Esophagus mucosa (tissue), 1 donor: ENCODE data around the gene FRK. TPM values are rescaled to one million over a fixed set of nuclear protein-coding genes. Genes with fewer than 3 reads are reported as not detected.
"Not testable (repeated sequence)": the region's sequence is repeated elsewhere in the genome, so short reads cannot be mapped to it uniquely, and the experiment has no call there.

ENCODE experiments used
- ATAC-seq: fragments of 200-7000 bp; cut with Tn5 transposase; one replicate; pipeline ENCODE4 v1.9.1; 2020
- total RNA-seq: library from RNA; stranded (reverse); gene quantifications from one replicate; pipeline ENCODE4 v1.2.4, GENCODE V29; 2023
- donor health status: DM: yes; HTN: yes; CAD: no.

FRK gene
- total RNA-seq, 1 donor from 2014 or later, result 7.8 TPM

DNA sequence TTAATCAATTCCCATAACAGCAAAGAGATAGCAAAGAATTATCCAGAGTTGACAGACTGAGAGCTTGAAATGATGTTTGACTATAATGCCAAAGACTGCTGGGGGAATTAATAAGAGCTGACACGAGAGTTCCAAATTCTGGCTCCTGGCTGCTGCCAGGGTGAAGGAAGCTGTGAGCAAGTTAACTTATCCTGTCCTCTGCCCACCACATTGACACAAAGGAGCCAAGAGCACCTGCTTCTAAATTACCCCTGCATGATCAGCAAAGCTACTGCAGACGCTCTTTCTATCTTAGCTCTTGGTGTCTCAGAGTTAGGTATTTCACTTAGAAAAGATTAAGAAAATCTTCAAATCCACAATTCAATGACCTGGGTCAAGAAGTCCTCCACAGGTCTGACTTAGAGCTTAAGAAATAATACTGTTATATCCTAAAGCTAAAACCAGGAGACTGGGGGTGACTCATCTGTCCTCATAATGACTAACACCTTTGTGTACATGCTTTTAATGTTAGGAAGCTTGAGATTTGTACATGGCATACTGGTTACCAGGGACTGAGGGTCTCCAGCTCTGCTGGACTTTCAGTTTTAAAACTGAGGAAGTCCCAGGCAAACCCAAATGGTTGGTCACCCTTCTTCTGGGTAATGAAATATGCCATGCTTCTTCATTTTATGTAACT is 13.2 kb upstream of the FRK start:
- peak; percentile 64 for ATAC-seq

DNA sequence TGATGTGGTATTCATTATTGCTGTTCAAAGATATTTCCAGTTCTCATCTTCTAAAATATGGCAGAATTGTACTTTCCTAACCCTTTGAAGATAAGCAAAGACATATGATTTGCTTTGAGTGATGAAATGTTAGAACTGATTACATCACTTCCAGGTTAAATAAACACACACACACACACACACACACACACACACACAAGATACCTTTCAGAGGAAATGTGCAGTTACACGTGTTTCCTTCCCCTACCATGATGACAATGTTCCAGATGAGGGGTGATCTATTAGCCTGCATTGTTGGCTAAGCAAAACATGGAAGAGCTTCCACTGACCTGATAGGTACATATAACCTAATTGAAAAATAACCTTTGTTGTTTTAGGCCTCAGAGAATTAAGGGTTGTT is 11.7 kb upstream of the FRK start:
- no peak for ATAC-seq

DNA sequence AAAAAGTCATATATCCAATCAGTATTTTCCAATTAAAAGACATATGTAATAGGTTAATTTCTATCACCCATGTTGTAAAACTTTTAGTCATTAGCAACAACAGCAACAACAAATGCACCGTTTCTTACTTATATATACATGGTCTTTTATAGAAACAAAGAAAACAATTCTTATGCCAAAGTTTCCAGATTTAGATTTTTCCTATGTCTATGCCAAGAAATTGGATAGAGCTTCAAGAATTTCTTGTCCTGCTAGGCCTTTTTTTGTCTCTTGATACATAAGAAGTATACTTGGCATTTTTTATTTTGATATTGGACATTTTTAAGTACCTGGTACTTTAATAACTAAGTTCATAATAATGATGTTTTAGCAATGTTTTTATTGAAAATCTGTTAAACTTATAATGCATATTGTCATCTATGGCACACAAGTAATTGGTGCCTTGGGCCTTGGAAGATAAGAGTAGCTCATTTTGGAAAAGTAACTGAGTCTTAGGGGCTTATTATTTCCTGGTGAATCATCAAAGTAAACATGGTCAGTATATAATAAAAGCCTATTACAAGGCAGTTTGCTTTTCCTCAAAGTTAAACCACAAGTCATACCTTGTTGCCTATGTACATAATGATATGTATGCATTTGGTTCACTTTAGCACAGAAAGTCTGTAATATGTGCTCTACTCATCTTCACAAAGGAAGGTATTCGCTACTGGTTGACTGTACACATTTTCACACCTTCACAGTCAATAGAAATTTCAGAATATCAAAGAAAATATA is 10.1 kb upstream of the FRK start:
- ATAC-seq, result no peak

DNA sequence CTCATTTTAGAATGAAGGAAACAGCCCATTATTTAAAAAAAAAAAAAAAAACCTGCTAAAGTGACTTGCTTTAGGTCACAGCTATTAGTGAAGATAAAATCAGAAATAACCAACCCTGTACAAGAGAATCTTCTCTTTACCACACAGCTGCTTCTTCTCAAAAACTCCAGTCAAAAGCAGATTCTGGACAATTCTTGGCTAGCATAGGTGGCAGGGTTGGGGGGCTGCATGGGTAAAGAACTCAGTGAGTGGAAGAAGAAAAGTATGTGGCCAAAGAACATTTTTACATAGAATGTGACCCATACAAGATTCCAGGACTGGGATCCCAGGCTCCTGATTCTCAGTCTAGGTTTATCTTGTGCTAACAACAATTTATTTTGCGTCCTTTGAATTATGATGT is 9.4 kb upstream of the FRK start:
- no peak for ATAC-seq

DNA sequence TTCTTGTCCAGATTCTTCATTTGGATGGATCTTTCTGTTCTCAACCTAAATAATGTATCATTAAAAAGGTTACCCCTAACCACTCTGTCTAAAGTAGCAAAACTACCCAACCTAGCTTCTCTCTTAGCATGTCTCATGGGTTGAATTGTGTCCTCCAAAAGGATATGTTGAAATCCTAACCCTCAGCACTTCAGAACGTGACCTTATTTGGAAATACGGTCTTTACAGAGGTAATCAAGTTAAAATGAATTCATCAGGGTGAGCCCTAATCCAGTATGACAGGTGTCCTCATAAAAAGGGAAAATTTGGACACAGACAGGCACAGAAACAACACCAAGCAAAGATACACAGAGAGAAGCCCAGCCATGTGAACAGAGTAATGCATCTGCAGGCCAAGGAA is 6.1 kb upstream of the FRK start:
- no peak for ATAC-seq

DNA sequence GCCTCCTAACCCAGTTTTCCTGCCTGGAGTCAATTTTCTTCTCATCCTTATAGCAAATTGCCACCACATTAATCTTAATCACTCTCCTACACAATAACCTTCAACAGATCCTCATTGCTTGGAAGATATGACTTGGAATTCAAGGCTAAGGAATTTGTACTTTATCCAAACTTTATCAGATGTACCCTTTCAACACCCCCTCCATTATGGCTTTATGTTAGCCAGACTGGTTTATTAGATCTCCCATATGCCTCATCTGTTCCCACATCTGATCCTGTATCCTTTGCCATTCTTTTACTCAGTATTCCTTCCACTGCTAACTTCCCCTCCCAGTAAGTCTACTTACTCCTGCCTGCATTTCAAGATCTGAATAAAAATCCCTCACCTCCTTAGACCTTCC is 4.0 kb upstream of the FRK start:
- ATAC-seq, result no peak

DNA sequence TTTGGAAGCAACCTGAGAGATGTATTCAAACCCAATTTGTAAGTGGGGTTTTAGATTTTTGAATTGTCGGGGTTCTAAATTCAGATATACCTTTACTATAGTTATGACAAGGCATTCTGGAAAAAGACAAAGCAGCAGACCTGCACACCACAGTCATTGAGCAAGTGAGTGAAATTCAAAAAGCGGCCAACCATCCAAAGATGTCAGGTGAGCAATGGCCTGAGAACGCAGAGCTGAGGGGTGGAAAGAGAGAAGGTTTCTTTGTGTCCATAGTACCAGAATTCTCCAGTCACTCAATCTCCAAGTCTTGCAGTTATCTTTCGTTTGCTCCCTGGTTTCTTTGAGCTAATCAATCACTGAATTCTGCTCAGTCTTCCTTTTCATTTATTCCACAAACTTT is 1.8 kb upstream of the FRK start:
- no peak for ATAC-seq

DNA sequence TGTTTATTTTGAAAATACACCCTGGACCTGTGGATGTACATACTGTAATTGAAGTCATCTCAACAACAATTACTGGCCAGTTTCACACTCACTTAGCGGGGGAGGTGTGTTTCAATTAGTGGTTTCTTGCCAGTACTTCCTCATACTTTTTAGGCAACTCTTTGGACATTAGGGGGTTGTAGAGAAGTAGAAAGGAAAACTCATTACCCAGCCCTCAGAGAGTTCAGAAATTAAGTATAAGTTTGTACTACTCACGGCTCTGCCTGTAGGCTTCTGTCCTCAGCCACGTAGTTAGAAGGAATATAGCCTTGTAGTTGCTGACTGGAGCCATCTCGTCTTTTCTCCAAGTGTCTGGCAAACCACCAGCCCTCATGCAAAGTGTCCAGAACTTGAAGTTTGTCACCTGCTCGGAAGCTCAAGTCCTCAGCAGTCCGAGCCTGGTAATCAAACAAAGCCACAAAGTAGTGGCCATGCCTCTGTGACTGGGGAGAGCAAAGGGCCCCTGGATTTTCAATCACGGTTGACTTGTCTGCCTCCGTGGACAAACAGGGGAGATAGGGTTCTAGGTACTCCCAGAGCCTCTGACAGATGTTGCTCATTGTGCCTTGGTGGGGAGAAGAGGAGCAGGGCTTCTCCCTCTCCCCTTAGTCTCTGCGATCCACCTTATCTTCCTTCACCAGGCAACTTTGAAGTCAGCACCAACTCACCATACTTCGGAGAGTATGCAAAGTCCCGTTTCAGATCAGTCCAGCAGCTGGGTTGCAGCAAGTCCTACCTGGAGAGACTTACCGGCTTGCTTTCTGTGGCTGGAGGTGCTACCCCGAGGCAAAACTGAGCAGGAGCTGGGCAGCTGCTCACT is 749 bp downstream of the FRK start:
- peak; percentile 38 for ATAC-seq

DNA sequence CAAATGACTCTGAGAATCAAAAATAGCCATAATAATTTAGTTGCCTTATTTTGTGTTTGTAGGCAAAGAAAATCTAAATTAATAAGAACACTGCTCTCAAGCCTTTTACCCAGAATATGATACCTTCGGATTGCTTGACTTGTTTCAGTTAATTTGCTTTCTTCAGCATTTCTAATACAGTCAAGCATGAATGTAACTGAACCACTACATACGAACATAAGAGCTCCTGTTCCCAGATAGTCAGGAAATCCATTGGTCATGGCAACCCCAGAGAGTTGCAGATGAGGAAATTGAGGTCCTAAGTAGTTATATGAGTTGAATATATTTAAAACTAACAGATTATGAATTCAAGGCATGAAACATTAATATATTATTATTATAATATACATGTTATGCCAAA is 2.9 kb downstream of the FRK start:
- ATAC-seq, result no peak

DNA sequence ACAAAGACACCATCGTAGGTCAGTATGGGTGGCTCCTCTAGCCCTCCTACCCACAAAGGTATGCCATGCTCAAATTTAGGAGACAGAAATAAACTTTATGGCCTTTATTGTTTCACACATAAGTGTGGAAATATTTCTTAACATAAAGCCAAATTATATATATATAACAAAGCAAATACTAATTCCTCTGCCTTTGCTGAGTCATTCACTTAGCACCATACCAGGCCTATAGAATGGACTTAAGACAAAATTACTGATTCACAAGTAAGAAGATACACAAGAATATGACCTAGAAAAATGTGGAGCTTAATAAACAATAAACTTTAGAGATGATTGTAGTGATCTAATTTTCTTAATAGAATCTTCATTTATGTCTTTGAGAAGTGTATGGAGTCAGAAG is 5.2 kb downstream of the FRK start:
- peak; percentile 48 for ATAC-seq

DNA sequence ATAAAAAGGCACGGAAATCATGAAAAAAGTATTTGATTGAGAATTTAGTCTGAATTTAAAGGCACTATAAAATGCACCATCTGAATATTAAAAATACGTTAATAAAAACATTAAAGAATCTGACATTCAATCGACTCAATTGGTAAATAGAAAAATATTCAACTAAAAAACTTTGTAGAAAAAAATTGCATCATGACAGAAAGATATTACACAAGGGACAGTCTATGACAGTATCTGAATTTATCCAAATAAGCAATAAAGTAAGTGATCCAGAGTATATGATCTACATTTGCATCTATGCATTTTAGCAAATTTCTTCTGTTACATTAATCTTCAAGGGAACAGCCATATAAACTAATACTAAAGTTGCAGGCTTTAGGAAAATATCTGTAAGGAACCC is 9.4 kb downstream of the FRK start:
- ATAC-seq, result no peak

DNA sequence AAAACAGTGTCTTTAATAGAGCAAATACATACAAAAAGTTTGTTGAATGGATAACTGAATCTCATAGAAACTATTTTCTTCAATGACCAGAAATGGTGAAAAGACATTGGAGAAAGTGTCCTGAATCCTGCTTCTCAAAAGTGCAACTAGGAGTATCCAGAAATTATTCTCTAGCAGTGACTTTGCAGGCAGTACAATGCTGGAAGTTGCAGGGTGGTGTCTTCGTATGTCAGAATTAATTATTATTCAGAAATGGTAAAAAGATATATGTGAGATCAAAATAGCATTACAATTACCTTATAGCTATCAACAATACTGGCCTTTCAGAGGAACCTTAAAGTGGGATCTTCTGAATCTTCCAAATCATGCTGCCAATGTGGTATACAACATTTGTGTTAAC is 10.0 kb downstream of the FRK start:
- no peak for ATAC-seq

DNA sequence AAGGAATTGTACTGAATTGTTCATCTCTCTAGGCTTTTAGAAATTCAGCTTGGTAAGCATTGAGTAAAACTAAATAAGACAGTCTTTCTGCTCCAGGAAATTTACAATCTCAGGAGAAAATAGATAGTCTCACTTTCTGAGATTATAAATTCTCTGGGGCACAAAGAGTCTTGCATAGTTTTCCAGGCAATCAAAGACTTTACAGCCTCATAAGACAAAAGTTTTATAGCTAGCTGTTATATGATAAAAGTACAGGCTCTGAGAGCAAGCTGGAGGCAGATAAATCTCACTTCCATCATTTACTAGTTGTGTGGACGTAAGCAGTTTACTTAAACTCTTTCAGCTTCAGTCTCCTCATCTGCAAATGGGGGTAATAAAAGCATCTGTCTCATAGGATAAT is 11.4 kb downstream of the FRK start:
- no peak for ATAC-seq

DNA sequence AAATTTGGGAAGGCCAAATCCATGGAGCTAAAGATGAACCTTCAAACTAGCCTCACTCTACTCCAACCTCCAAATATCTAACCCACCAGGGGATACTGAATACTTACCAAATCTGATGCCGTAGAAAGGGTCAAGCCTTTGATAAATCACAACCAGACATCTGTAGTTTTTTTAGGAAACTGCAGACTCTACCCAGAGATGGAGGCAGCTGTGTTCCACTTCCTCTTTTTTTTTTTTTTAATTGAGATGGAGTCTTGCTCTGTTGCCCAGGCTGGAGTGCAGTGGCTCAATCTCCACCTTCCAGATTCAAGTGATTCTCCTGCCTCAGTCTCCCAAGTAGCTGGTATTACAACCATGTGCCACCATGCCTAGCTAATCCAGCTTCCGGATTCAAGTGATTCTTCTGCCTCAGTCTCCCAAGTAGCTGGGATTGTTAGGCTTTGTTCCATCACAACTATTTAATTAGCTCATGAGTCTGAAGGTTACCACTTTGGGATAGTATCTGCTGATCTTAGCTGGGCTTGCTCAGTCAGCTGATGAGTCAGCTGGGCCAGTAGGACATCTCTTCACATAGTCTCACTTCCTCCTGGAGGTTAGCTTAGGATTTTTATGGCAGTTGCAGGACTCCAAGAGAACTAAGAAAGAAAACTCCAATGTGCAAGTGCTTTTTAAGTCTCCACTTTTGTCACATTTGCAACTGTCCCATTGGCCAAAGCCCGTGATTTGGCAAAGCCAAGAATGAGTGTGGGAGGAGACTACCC is 13.3 kb downstream of the FRK start:
- peak; percentile 59 for ATAC-seq

DNA sequence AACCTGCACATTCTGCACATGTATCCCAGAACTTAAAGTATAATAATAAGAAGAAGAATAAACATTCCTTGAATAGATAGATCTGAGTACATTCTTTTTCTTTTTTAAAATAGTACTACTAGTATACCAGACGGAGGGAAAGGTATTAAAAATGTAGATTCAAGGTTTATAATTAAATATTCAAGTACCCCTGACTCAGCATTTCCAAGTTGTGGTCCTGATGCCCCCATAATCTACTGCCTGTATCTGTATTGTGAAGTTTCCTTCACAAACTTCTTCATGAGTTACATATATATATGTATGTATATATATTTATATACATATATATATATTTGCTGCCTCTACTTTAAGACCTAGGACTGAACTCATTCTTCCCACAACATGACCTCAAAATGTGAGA is 14.0 kb downstream of the FRK start:
- ATAC-seq, result no peak

DNA sequence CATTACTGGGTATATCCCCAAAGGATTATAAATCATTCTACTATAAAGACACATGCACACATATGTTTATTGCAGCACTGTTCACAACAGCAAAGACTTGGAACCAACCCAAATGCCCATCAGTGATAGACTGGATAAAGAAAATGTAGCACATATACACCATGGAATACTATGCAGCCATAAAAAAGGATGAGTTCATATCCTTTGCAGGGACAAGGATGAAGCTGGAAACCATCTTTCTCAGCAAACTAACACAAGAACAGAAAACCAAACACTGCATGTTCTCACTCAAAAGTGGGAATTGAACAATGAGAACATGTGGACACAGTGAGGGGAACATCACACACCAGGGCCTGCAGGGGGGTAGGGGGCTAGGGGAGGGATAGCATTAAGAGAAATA is 14.4 kb downstream of the FRK start:
- not testable (repeated sequence) for ATAC-seq

DNA sequence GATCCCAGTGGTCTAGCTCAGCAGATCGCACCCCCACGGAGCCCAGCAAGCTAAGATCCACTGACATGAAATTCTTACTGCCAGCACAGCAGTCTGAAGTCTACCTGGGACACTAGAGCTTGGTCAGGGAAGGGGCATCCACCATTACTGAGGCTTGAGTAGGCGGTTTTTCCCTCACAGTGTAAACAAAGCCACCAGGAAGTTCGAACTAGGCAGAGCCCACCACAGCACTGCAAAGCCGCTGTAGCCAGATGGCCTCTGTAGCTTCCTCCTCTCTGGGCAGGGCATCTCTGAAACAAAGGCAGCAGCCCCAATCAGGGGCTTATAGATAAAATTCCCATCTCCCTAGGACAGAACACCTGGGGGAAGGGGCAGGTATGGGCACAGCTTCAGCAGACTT is 18.8 kb downstream of the FRK start:
- no peak for ATAC-seq

DNA sequence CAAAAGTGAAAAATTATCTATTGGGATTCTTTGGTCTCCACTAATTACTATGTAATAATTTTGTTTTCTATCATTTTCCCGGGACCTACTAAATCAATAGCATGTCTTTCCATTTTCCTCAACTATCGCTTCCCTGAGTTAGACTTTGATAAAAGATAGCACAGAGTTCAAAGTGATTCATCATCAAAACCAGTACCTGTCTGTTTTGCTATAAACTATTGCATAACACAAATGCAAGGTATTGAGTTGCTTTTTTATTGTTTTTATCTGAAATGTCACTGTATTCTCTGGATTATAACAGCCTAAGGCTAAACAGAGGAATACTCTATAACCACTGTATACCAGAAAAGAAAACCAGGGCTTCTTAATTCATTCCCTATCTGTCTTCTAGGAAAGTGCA is 19.7 kb downstream of the FRK start:
- no peak for ATAC-seq

DNA sequence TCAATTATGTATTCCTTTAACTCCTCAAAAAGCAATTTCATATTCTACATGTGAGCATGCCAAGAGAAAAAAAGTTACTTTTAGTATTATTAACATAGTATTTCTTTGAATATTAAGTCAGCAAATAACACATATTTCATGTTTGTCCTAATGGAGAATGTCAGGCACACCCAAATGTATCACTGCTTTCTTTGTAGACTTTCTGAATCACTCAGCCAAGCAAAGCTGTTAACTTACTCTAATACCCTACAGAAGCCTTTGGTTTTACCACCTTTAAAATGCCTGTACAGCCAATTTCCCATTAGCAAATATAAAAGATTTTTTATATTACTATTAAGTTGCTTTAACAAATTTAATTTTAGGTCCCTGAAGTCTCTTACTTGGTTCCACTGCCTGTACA is 23.8 kb downstream of the FRK start:
- peak; percentile 87 for ATAC-seq

DNA sequence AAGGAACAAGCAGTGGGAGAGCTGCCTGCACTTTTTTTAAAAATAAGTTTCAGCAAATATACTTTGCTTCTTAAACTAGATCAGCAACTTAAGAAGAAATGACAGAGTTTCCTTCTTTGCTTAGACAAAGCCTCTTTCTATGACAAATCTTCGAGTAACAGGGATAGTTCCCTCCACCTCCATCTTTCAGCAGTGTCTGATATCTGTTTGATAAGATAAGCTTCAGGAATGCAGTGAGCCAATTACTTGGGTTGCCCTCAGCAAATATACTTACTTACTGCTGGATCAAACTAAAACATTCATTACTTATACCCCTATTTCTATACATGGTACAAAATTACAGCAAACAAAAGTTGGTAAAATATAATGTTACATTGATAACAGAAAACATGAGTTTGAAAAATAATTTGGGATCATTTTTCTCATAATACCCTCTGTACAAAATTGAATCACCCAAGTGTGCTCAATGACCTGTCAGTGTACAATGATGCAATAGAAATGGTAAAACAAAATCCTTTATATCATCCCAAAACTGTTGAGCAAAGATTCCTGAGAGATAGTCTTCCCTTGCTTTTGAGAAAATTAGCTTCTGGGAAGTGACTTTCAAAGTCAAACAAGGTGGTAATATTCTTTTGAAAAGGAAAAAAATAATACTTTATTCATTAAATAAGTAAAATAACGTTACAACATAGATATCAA is 24.5 kb downstream of the FRK start:
- ATAC-seq, result no peak

DNA sequence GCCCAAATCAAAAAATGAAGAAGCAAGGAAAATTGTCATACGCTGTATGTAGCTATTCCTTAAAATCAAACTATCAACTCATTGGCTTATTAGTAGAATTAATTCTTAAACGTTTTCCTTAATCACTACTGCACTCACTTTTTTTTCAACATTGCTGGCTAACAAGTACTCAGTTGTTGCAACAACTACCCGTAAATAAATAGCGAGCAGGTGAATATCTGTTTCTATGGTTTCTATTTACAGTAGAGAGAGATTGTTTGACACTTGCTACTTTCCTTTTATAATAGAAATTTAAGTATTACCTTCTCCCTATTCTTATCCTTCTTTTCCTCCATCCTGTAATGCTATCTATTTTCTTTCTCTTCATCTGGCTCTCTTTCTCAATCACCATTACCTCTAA is 25.1 kb downstream of the FRK start:
- no peak for ATAC-seq

DNA sequence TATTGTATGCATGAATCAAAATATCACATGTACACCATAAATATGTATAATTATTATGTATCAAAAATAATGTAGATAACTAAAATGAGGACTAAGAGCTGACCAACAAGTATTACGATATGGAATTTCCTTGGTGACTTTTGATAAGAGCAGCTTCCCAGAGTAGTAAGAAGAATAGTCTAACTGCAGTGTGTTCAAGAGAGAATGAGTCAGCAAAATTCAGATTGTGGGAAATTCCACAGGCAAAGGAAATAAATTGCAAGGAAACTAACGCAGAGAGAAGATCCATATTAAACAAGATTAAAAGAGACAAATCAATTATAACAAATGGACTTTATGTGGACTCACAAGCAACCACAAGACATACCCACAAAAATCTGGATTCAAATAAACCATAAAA is 26.4 kb downstream of the FRK start:
- no peak for ATAC-seq
